Type B pancreatic cell (in vitro differentiated cells): ENCODE data around the gene CAGE1. TPM values are rescaled to one million over a fixed set of nuclear protein-coding genes. Genes with fewer than 3 reads are reported as not detected.

Experiments used
- DNase-seq: peaks from one replicate; pipeline ENCODE4 v3.0.0; 2021; ENCODE audit warnings: mixed read lengths; ENCODE audit not compliant: unreplicated experiment; ENCODE audit errors: extremely low spot score
- H3K27ac Mint-ChIP-seq: 2 replicates; pipeline ENCODE4 v1.8.0; 2021; ENCODE audit warnings: mild to moderate bottlenecking, mixed read lengths
- H3K27me3 Mint-ChIP-seq: 2 replicates; pipeline ENCODE4 v1.8.0; 2021; ENCODE audit warnings: mixed read lengths
- H3K36me3 Mint-ChIP-seq: 2 replicates; pipeline ENCODE4 v1.8.0; 2021; ENCODE audit warnings: mixed read lengths
- H3K4me1 Mint-ChIP-seq: one replicate; pipeline ENCODE4 v1.8.0; 2021; ENCODE audit warnings: mixed read lengths; ENCODE audit not compliant: unreplicated experiment
- H3K4me3 Mint-ChIP-seq: 2 replicates; pipeline ENCODE4 v1.8.0; 2021; ENCODE audit warnings: mild to moderate bottlenecking, mixed read lengths
- H3K9me3 Mint-ChIP-seq: 2 replicates; pipeline ENCODE4 v1.8.0; 2021; ENCODE audit warnings: mixed read lengths
- CTCF ChIP-seq: fragments of 200-600 bp; sonication (generic); conservative IDR thresholded peaks from 2 replicates; pipeline ENCODE4 v1.5.0; 2021; ENCODE audit warnings: antibody characterized with exemption, mild to moderate bottlenecking
- total RNA-seq: library from RNA; stranded (reverse); gene quantifications from 2 replicates; pipeline ENCODE4 v1.2.1, GENCODE V29; 2021; ENCODE audit warnings: low replicate concordance

The CAGE1 gene
- total RNA-seq, 1 donor from 2014 or later, result 0.19 TPM

- Mint-ChIP-seq H3K9me3 (no peaks in the 10 kb centered on the region), H3K27ac (no peak overlapping the region), H3K36me3 (peaks cover 7% of the 10 kb centered on the region), H3K27me3 (no peaks in the 10 kb centered on the region), H3K4me1 (no peaks in the 10 kb centered on the region), H3K4me3 (no peak overlapping the region)
- no peak for TF ChIP-seq CTCF
- DNase-seq, result no peak
Observed at GRCh38 chr6:7282097-7282906, 107.2 kb downstream of the CAGE1 start.

Other genes with a start within 250 kb of the CAGE1 start
- 116 and 124 TPM in 2 replicates for gene SSR1, start 76.5 kb downstream of the CAGE1 start, total RNA-seq
- gene RIOK1, start 66 bp upstream of the CAGE1 start, total RNA-seq, result 20.1 and 24.0 TPM in 2 replicates
- gene DSP, start 151.9 kb upstream of the CAGE1 start, total RNA-seq, result 210 and 517 TPM in 2 replicates
- gene SNRNP48, start 200.5 kb upstream of the CAGE1 start, total RNA-seq, result 12.4 and 21.5 TPM in 2 replicates